Panc1 (cell line): ENCODE data around the gene CRTC1. TPM values are rescaled to one million over a fixed set of nuclear protein-coding genes. Genes with fewer than 3 reads are reported as not detected.

Source experiments
- ATAC-seq: fragments of 200-7000 bp; cut with Tn5 transposase; 2 replicates; pipeline ENCODE4 v1.9.1; 2020; ENCODE audit warnings: mild to moderate bottlenecking, moderate library complexity
- BruUV-seq: library from RNA; stranded (reverse); fragments of 400-500 nt; replicated peaks from 2 replicates; lab custom pipeline; 2021; lab: Mats Ljungman, UMichigan
- CTCF ChIA-PET: fragments of 300-600 bp; sonication (Branson Sonifier 250); formaldehyde crosslinking; loops from one replicate; lab custom pipeline; 2022; ENCODE audit warnings: antibody characterized with exemption; lab: Charles Lee
- POLR2A ChIA-PET: fragments of 300-600 bp; sonication (Branson Sonifier 250); formaldehyde crosslinking; loops from one replicate; lab custom pipeline; 2022; ENCODE audit warnings: antibody characterized with exemption; lab: Charles Lee
- DNase-seq: peaks from one replicate; pipeline ENCODE4 v3.0.0-alpha.2; 2010; ENCODE audit warnings: low read depth, low spot score
- H3K27ac ChIP-seq: 2 replicates; pipeline ENCODE4 v1.5.1; 2011; ENCODE audit warnings: mild to moderate bottlenecking, low read length, inconsistent platforms
- H3K27me3 ChIP-seq: fragments of 200-500 bp; sonication (Bioruptor generic); 2 replicates; pipeline ENCODE4 v1.6.0; 2014; ENCODE audit warnings: low read length, inconsistent platforms; ENCODE audit not compliant: control insufficient read depth, insufficient read depth
- H3K36me3 ChIP-seq: fragments of 200-500 bp; sonication (Bioruptor generic); 2 replicates; pipeline ENCODE4 v1.5.1; 2014; ENCODE audit warnings: inconsistent platforms, mild to moderate bottlenecking, low read length, moderate library complexity; ENCODE audit not compliant: control insufficient read depth, insufficient read depth
- H3K4me1 ChIP-seq: 2 replicates; pipeline ENCODE4 v1.5.1; 2011; ENCODE audit warnings: inconsistent platforms, mild to moderate bottlenecking, low read length, moderate library complexity; ENCODE audit not compliant: control insufficient read depth, insufficient read depth
- H3K4me3 ChIP-seq, 2 experiments: 2 replicates each; pipeline ENCODE4 v1.5.1; 2011 to 2012; ENCODE audit warnings: low read depth in 2 of 2, low read length in 2 of 2, mild to moderate bottlenecking in 2 of 2, inconsistent platforms in 1 of 2, moderate library complexity in 1 of 2
- H3K9me3 ChIP-seq: fragments of 200-500 bp; sonication (Bioruptor generic); 2 replicates; pipeline ENCODE4 v1.5.1; 2014; ENCODE audit warnings: low read depth, mild to moderate bottlenecking, inconsistent platforms, low read length, moderate library complexity; ENCODE audit not compliant: control insufficient read depth, insufficient read depth
- CTCF ChIP-seq: fragments of 450-650 bp; IDR thresholded peaks from 2 replicates; pipeline ENCODE4 v1.5.1; 2017; ENCODE audit warnings: mild to moderate bottlenecking
- POLR2AphosphoS5 ChIP-seq: IDR thresholded peaks from 2 replicates; pipeline ENCODE4 v1.6.1; 2012; ENCODE audit warnings: mild to moderate bottlenecking, low read depth, low read length, moderate library complexity
- REST ChIP-seq, 2 experiments: IDR thresholded peaks; 2 replicates each; pipeline ENCODE4 v1.6.1; 2011 to 2012; ENCODE audit warnings: low read depth in 2 of 2, control low read depth in 1 of 2, low read length in 1 of 2, mild to moderate bottlenecking in 1 of 2, moderate library complexity in 1 of 2; ENCODE audit not compliant: insufficient read depth in 1 of 2
- SIN3A ChIP-seq: IDR thresholded peaks from 2 replicates; pipeline ENCODE4 v1.6.1; 2012; ENCODE audit warnings: low read depth, mild to moderate bottlenecking, low read length, moderate library complexity, borderline replicate concordance; ENCODE audit not compliant: insufficient read depth
- TCF7L2 ChIP-seq: IDR thresholded peaks from 2 replicates; pipeline ENCODE4 v1.6.1; 2011; ENCODE audit warnings: mild to moderate bottlenecking, low read depth, low read length, inconsistent platforms
- in situ Hi-C: cut with HindIII; loops from 2 replicates; pipeline ENCODE4 v1.10.0; 2016; ENCODE audit warnings: low sequenced_read_pairs, low pct_unique_long_range_greater_than_20kb
- intact Hi-C: fragments of 100-400 bp; cut with micrococcal nuclease; formaldehyde crosslinking; loops from one replicate; pipeline ENCODE4 v1.10.0; 2022; ENCODE audit not compliant: unreplicated experiment
- total RNA-seq: library from RNA; stranded (reverse); gene quantifications from one replicate; pipeline ENCODE4 v1.2.1, GENCODE V29; 2021; ENCODE audit not compliant: unreplicated experiment

The CRTC1 gene
- total RNA-seq, 1 experiment from 2014 or later = 18.2 TPM

GRCh38 chr19:18717601-18718000, 34.1 kb downstream of the CRTC1 start:
- ATAC-seq (no peak), DNase-seq (no peak)
- in situ Hi-C loops = no loop called here
- H3K36me3 ChIP-seq = no peaks in the 10 kb centered on the region
- no peaks in the 10 kb centered on the region for H3K9me3 ChIP-seq
- no peak for TF ChIP-seq CTCF
- no peak for TF ChIP-seq TCF7L2
- TF ChIP-seq SIN3A = no peak
- TF ChIP-seq POLR2AphosphoS5 = no peak
- no peak for TF ChIP-seq REST (IDR thresholded peaks at IDR 0.05; ENCODE audit: insufficient read depth in 1 of 2, low read depth in 2 of 2, low read length in 1 of 2)
- BruUV-seq = no TSS peak
- ChIA-PET POLR2A (no interaction called here), CTCF (no interaction called here)
- no peak overlapping the region for H3K27ac ChIP-seq
- H3K27me3 ChIP-seq = no peaks in the 10 kb centered on the region
- intact Hi-C loops = no loop called here
- no peak overlapping the region for H3K4me3 ChIP-seq
- no peaks in the 10 kb centered on the region for H3K4me1 ChIP-seq

GRCh38 chr19:18718015-18718526, 34.6 kb downstream of the CRTC1 start:
- ATAC-seq (no peak), DNase-seq (no peak)
- Histone ChIP-seq H3K36me3 (no peaks in the 10 kb centered on the region), H3K9me3 (no peaks in the 10 kb centered on the region), H3K4me1 (no peaks in the 10 kb centered on the region), H3K4me3 (no peak overlapping the region), H3K27me3 (no peaks in the 10 kb centered on the region), H3K27ac (no peak overlapping the region)
- in situ Hi-C loops = no loop called here
- TF ChIP-seq SIN3A (no peak), TCF7L2 (no peak), POLR2AphosphoS5 (no peak), CTCF (no peak), REST (IDR thresholded peaks at IDR 0.05; ENCODE audit: insufficient read depth in 1 of 2, low read depth in 2 of 2, low read length in 1 of 2) (no peak)
- BruUV-seq = no TSS peak
- ChIA-PET POLR2A (no interaction called here), CTCF (no interaction called here)
- intact Hi-C loops = no loop called here
